ENCODE results near the gene CYB5R2. TPM values are rescaled to one million over a fixed set of nuclear protein-coding genes. Genes with fewer than 3 reads are reported as not detected.

The CYB5R2 gene
- total RNA-seq, 1 donor from 2014 or later: 9.1 TPM

DNA sequence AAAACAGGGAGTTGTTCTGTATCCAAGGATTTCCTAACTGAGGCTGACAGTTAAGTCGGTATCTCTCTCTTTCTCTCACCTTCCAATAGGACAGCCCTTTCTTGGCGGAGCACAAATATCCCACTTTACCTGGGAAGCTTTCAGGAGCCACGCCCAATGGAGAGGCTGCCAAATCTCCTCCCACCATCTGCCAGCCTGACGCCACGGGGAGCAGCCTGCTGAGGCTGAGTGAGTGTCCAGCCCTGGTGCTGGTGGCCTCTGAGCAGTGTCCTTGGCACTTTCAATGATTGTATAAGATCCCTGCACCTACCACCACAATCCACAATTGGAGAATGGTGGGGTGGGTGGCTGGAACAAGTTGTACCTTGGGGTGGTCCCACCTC is 33.7 kb downstream of the CYB5R2 start:
- no peak for TF ChIP-seq CTCF (IDR thresholded peaks at IDR 0.05; ENCODE audit: unreplicated experiment)
- Mint-ChIP-seq H3K36me3 (ENCODE audit: insufficient read depth) (peaks cover 33% of the 10 kb centered on the region), H3K4me1 (ENCODE audit: low read depth) (peaks cover 1% of the 10 kb centered on the region), H3K27me3 (no peaks in the 10 kb centered on the region), H3K9me3 (ENCODE audit: low read depth) (no peaks in the 10 kb centered on the region), H3K27ac (no peak overlapping the region), H3K4me3 (ENCODE audit: low read depth) (no peak overlapping the region)
- DNase-seq (ENCODE audit: low spot score, unreplicated experiment): no peak

- TF ChIP-seq CTCF (IDR thresholded peaks at IDR 0.05; ENCODE audit: unreplicated experiment): no peak
- DNase-seq (ENCODE audit: low spot score, unreplicated experiment): no peak
- Mint-ChIP-seq H3K36me3 (ENCODE audit: insufficient read depth) (peaks cover 34% of the 10 kb centered on the region), H3K9me3 (ENCODE audit: low read depth) (no peaks in the 10 kb centered on the region), H3K27ac (no peak overlapping the region), H3K27me3 (no peaks in the 10 kb centered on the region), H3K4me1 (ENCODE audit: low read depth) (peaks cover 1% of the 10 kb centered on the region), H3K4me3 (ENCODE audit: low read depth) (no peak overlapping the region)
These were observed 34.3 kb downstream of the CYB5R2 start for GRCh38 chr11:7638710-7639642.

DNA sequence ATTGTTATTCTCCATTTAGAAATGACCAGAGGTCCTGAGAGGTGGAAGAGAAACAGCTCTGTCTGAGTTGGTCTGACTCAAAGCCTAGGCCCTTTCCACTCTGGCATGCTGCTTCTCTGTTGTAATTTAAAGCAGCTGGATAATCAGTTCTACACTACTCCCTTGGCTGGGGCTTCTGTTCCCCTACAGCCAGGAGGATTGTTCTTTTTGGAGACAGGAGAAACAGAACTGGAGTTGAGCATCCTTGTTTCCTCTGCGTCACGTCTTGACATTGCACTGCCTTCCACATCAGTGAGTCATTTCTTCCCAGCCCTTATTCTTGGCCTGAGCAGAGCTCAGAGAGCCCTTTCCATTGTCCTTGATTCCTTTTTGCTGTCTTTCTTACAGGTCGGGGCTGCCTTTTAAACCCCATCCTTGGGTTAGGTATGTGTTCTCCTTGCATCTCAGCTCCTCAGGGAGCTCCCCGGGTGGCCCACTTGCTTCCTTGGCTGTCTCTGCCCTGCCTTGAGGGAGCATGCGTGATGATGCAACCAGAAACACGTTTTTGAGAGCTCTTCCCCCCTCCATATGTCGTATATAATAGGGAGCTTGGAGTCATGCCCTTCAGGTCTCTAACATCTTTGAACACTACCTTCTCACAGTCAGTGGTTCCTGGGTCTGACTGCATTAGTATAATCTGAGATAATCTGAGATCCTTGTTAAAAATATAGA is 35.7 kb downstream of the CYB5R2 start:
- H3K9me3 Mint-ChIP-seq (ENCODE audit: low read depth): no peaks in the 10 kb centered on the region
- no peak for TF ChIP-seq CTCF (IDR thresholded peaks at IDR 0.05; ENCODE audit: unreplicated experiment)

GRCh38 chr11:7636350-7636749 is 37.0 kb downstream of the CYB5R2 start:
- DNase-seq (ENCODE audit: low spot score, unreplicated experiment): no peak
- Mint-ChIP-seq H3K36me3 (ENCODE audit: insufficient read depth) (peaks cover 30% of the 10 kb centered on the region), H3K4me3 (ENCODE audit: low read depth) (no peak overlapping the region), H3K9me3 (ENCODE audit: low read depth) (no peaks in the 10 kb centered on the region), H3K4me1 (ENCODE audit: low read depth) (peaks cover 1% of the 10 kb centered on the region), H3K27ac (no peak overlapping the region), H3K27me3 (no peaks in the 10 kb centered on the region)
- no peak for TF ChIP-seq CTCF (IDR thresholded peaks at IDR 0.05; ENCODE audit: unreplicated experiment)

More for the DNA sequence above, 35.7 kb downstream of the CYB5R2 start:
- Mint-ChIP-seq H3K4me3 (ENCODE audit: low read depth) (no peak overlapping the region), H3K4me1 (ENCODE audit: low read depth) (no peaks in the 10 kb centered on the region), H3K36me3 (ENCODE audit: insufficient read depth) (peaks cover 31% of the 10 kb centered on the region), H3K27me3 (no peaks in the 10 kb centered on the region), H3K27ac (peak overlapping the region; percentile 5)
- no peak for DNase-seq (ENCODE audit: low spot score, unreplicated experiment)

- no peak for TF ChIP-seq CTCF (IDR thresholded peaks at IDR 0.05; ENCODE audit: unreplicated experiment)
- Mint-ChIP-seq H3K36me3 (ENCODE audit: insufficient read depth) (peaks cover 29% of the 10 kb centered on the region), H3K4me3 (ENCODE audit: low read depth) (no peak overlapping the region), H3K27me3 (no peaks in the 10 kb centered on the region), H3K4me1 (ENCODE audit: low read depth) (peaks cover 4% of the 10 kb centered on the region), H3K9me3 (ENCODE audit: low read depth) (no peaks in the 10 kb centered on the region), H3K27ac (no peak overlapping the region)
- no peak for DNase-seq (ENCODE audit: low spot score, unreplicated experiment)
These were observed 37.6 kb downstream of the CYB5R2 start for GRCh38 chr11:7635708-7636107.

All from progenitor cell of endocrine pancreas (in vitro differentiated cells).